HT1080 (cell line): ENCODE data around the gene KCNIP2. TPM values are rescaled to one million over a fixed set of nuclear protein-coding genes. Genes with fewer than 3 reads are reported as not detected.

Experiments used
- DNase-seq: peaks from one replicate; pipeline ENCODE4 v3.0.0-alpha.2; 2015; ENCODE audit warnings: low read depth
- total RNA-seq: library from RNA; depleted of rRNA; stranded (reverse); fragments of >200 nt; shearing (Covaris generic); gene quantifications from 2 replicates; pipeline ENCODE4 v1.2.3, GENCODE V29; 2014; rRNA removed

The KCNIP2 gene
- total RNA-seq, 1 experiment from 2014 or later = 1.2 TPM

DNA sequence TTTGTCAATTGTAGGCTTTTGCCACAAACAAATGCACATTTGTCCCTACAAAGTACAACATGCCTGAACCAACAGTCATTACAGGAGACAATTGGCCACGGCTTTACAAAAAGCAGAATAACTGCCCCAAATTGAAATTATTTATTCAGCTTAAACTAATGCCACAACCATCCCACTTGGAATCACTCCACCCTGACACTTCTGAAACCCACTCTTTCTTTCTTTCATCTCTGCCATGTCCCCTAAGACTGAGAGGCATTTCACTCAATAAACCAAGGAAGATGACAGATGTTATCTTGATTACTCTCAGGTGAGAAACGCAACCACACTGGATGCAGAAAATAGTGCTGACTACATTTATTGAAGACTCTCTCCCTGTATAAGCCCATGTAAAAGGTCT, 57.8 kb downstream of the KCNIP2 start:
- no peak for DNase-seq

DNA sequence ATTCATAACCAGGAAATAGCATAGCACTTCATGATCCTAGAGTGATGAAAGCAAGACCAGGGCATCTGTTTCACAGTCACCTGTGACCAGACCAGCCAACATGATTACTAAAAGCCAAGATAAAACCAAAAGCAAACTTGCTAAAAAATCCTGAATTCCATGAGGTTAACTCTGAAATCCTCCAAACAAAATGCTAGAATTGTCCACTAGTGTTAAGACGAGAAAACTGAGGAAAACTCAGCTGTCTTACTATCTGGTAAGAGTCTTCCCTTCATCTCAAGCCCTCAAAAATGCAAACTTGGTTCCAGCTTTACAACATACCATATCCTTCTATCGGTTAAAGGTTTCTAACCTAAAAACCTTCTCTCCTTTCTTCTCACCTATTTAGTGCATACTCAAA, 59.0 kb downstream of the KCNIP2 start:
- DNase-seq = no peak

GRCh38 chr10:101783736-101784118, 59.9 kb downstream of the KCNIP2 start:
- DNase-seq = no peak

DNA sequence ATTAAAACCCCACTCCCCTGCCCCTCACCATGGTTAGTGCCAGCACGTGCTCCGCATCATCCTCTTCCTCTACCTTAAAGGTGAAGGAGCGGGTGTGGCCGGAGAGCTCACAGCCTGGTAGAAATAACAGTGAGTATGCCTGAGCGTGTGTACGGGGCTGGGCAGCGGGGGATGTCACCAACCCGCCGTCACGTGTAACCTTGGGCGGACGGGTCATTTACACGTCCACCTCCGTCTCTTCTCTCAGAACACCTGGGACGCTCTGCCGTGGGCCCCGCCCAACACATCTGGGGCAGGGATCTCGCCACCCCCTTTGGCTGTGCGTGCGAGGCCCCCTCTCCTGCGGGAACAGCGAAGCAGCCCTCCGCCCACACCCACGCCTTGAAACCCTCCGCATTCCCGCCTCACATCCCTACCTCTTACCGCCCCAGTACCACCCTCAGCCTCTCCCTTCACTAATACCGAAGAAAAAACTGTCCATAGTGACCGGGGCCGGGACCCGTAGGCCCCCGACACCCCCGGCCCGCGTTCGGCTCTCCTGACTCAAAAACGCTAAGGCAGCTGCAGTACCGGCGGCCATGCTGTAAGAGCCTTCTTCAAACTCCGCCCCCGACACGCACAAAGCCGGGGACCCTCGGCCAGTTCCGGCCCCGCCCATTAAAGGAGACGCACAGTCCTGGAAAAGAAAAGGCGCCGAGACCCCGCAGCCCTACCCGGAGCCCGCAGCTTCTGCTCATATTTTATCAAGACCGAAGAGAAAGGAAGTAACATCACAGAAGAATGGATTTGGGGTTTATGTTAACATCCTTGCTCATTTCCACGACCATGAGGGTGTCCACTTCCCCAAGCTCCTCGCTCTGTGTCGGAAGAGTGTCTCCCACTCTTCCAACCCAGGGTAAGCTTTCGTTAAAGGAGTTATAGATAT, 60.5 kb downstream of the KCNIP2 start, which contains the start of gene NPM3:
Gene NPM3, minus strand, starts transcription at position 636 of the 925 bp plus-strand sequence. Its CDS starts 56 bp downstream, at position 580.
- DNase-seq = peak; percentile 73

GRCh38 chr10:101781984-101782810, 61.4 kb downstream of the KCNIP2 start:
- no peak for DNase-seq

DNA sequence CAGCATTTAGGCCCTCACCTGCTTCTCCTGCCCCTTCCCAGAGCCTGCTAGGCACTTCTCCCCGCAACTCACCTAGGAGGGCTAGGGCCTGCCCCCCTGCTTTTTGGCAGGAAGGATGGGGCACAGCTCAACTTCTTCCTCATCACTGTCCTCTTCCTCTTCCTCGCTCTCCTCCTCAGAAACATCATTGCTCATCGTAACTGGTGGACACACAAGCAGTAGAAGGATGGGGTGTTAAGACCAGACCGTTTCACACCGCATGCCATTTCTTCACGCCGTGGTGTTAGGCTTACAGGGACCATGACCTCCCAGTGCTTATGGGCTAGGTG, 62.0 kb downstream of the KCNIP2 start:
- DNase-seq = no peak

- peak; percentile 58 for DNase-seq
These were observed 62.6 kb downstream of the KCNIP2 start for GRCh38 chr10:101780818-101781654.

GRCh38 chr10:101780187-101780817, 63.3 kb downstream of the KCNIP2 start:
- DNase-seq = no peak

DNA sequence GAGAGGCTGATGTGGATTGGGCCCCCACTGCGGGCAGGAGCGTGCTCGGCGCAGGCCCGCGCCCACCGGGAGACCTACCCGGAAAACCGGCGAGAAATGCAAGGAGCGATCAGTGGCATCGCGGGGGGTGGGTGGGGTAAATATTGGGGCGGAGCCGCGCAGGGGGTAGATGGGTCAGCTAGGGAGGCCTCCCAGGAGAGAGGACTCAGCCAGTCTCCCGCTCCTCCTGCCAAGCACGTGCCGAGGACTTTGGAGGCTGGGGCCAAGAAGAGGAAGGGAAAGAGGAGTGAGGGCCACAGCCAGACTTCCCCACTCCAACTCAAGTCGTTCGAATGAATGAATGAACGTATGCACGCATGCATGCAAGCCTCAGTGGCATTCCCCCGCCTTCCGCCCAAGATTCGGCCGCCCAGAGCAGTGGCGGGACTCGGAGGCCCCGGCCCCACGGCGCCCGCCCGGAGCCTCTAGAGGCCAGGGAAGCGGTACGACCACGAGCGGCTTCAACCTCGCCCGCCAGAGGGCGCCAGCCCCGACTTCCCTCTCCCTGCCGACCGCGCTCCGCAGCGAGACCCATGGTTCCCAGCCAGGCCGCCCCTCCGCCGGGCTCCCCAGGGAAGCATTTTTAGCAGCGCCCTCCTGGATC, 63.9 kb downstream of the KCNIP2 start:
- no peak for DNase-seq

- DNase-seq = no peak
These were observed 64.6 kb downstream of the KCNIP2 start for GRCh38 chr10:101778781-101779543.

- DNase-seq = no peak
These were observed 65.3 kb downstream of the KCNIP2 start for GRCh38 chr10:101778151-101778780.

GRCh38 chr10:101777619-101778145, 65.9 kb downstream of the KCNIP2 start:
- DNase-seq = peak; percentile 25

DNA sequence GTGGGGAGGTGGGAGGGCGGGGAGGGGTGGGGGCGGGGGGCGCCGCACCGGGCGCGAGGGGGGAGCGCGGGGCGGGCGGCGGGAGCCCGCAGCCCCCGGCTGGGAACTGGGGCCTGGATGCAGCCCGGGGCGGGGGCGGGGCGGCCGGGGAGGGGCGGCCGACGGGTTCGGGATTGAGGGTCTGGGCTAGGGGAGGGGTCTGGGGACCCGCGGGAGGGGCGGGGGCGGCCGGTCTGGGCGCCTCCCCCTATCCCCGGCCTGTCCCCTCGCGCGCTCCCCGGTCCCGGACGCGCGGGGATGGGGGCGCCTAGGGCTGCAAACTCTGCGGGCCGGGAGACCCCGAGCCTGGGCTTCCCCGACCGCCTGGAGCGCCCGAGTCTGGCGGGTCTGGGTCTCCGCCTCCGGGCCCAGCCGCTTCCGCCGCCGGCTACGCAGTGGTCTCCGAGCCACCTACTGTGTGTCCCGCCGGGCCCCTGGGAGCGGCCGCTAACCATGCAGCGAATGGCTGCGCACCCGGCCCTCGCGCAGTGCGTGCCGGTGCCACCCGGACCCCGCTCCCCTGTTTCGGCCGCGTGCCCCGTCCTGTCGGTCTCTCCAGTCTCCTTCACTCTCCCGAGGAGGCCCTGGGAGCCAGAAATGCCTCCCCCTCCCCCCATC, 67.3 kb downstream of the KCNIP2 start:
- no peak for DNase-seq

Other genes starting within 250 kb of the KCNIP2 start
- 5.9 and 7.9 TPM in 2 replicates for gene FBXW4, start 148.6 kb downstream of the KCNIP2 start, total RNA-seq
- gene FGF8, start 67.7 kb downstream of the KCNIP2 start, total RNA-seq = not detected in 2 replicates
- 112 and 140 TPM in 2 replicates for gene NPM3, start 60.4 kb downstream of the KCNIP2 start, total RNA-seq
- gene OGA, start 25.4 kb downstream of the KCNIP2 start, total RNA-seq = 42.5 and 45.6 TPM in 2 replicates
- gene ARMH3, start 212.4 kb upstream of the KCNIP2 start, total RNA-seq = 6.2 and 6.6 TPM in 2 replicates
- gene HPS6, start 221.5 kb upstream of the KCNIP2 start, total RNA-seq = 37.6 and 38.5 TPM in 2 replicates